ENCODE data around the gene CHST3. TPM values are rescaled to one million over a fixed set of nuclear protein-coding genes. Genes with fewer than 3 reads are reported as not detected.
"Not testable (repeated sequence)": the region's sequence is repeated elsewhere in the genome, so short reads cannot be mapped to it uniquely, and the experiment has no call there.

Gene CHST3
- total RNA-seq, 3 donors from 2014 or later, result 20.2 to 34.5 (median 25.6) TPM

GRCh38 chr10:71962901-71963300 lies 1.3 kb upstream of the CHST3 start:
- peak overlapping the region in 1 of 3 donors; percentile 93 for H3K4me3 ChIP-seq
- TF ChIP-seq CTCF (IDR thresholded peaks at IDR 0.05), result no peak
- TF ChIP-seq POLR2A (IDR thresholded peaks at IDR 0.05), result no peak
- TF ChIP-seq POLR2AphosphoS5 (IDR thresholded peaks at IDR 0.05), result no peak
- intact Hi-C loops (cut with DNase I; ENCODE audit: low total_unique reads), result loop anchor here (5.0 kb wide), 1 partner anchor 84 kb away; no protein-coding TSS in a partner anchor

GRCh38 chr10:71963351-71964097 lies 671 bp upstream of the CHST3 start:
- Histone ChIP-seq H3K36me3 (no peaks in the 10 kb centered on the region), H3K4me3 (peak overlapping the region; percentile 79 to 93 (median 81)), H3K27ac (peak overlapping the region; percentile 89 to 96), H3K27me3 (no peaks in the 10 kb centered on the region), H3K4me1 (peaks cover 0 to 3% of the 10 kb centered on the region in 2 donors), H3K9me3 (no peaks in the 10 kb centered on the region)
- no peak for DNase-seq (ENCODE audit: low spot score in 2 of 2)
- intact Hi-C loops (cut with DNase I; ENCODE audit: low total_unique reads), result loop anchor here (5.0 kb wide), 1 partner anchor 84 kb away; no protein-coding TSS in a partner anchor
- TF ChIP-seq POLR2AphosphoS5 (IDR thresholded peaks at IDR 0.05), result peak in 2 of 3 donors; percentile 25 to 45
- TF ChIP-seq POLR2A (IDR thresholded peaks at IDR 0.05), result no peak

More at GRCh38 chr10:71962901-71963300, 1.3 kb upstream of the CHST3 start:
- no peaks in the 10 kb centered on the region for H3K36me3 ChIP-seq
- no peaks in the 10 kb centered on the region for H3K4me1 ChIP-seq
- H3K9me3 ChIP-seq, result no peaks in the 10 kb centered on the region
- peak overlapping the region; percentile 89 to 96 for H3K27ac ChIP-seq
- DNase-seq (ENCODE audit: low spot score in 2 of 2), result no peak
- no peaks in the 10 kb centered on the region for H3K27me3 ChIP-seq

DNA sequence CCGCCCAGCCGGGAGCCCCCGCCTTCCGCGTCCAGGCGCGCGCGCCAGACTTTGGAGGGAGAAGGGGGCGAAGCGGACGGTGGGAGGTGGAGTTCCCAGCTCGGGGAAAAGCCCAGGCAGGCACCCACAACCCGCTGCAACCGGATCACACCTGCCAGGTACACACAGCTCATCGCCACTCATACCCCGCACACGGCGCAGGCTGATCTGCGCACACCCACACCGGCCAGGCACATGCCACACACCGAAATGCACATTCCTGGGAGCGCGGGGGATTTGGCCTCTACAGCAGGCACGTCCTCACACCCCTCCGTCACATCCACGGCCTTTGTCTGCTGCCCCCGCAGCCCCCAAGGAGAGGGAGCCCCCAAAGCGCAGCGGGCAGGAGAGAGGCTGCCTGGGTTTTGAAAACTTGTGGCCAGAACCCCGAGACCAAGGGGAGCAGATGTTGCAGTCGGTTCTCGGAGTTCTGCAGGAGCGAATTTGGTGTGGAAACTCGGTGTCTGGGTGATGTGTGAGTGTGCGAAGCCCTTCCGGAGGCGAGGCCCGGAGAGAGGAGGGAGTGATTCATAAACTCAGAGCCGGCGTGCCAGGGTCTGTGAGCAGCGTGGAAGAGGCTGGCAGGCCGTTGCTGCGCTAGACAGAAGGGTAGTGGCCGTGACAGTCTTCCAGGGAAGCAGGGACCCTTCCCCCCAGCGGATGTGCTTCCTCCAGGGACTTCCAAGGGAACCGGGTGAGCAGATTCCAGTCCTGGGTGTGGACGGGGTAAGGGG lies 734 bp downstream of the CHST3 start:
- Histone ChIP-seq H3K27me3 (no peaks in the 10 kb centered on the region), H3K4me3 (peak overlapping the region; percentile 79 to 93 (median 81)), H3K36me3 (no peaks in the 10 kb centered on the region), H3K4me1 (peaks cover 0 to 15% of the 10 kb centered on the region in 2 donors), H3K27ac (peak overlapping the region; percentile 89 to 96), H3K9me3 (no peaks in the 10 kb centered on the region)
- peak in 1 of 2 donors; percentile 51 for DNase-seq (ENCODE audit: low spot score in 2 of 2)
- intact Hi-C loops (cut with DNase I; ENCODE audit: low total_unique reads), result loop anchor here (5.0 kb wide), 1 partner anchor 82 kb away; no protein-coding TSS in a partner anchor
- no peak for TF ChIP-seq POLR2AphosphoS5 (IDR thresholded peaks at IDR 0.05)
- TF ChIP-seq POLR2A (IDR thresholded peaks at IDR 0.05), result no peak
- no peak for TF ChIP-seq CTCF (IDR thresholded peaks at IDR 0.05)

DNA sequence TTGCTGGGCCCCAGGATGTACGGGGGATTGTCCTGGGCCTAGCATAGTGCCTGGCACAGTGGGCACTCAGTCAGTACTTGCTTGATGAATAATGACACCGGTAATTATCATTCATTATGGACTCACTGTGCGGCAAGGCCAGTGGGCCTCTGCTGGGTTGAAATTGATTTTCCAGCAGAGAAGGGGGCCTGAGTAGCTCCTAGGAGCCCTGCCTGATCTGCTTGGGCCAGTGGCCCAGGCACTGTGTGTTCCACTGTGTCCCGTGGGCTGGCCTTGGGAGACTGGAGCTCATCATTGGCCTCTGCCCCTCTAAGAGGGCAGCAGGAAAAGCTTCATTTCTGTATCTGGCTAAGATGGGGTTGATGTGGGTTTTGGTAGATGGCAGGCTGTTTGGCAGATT lies 1.4 kb downstream of the CHST3 start:
- peak overlapping the region; percentile 89 to 96 for H3K27ac ChIP-seq
- peak overlapping the region; percentile 79 to 93 (median 81) for H3K4me3 ChIP-seq
- H3K36me3 ChIP-seq, result no peaks in the 10 kb centered on the region
- peaks cover 0 to 17% of the 10 kb centered on the region in 2 donors for H3K4me1 ChIP-seq
- TF ChIP-seq CTCF (IDR thresholded peaks at IDR 0.05), result no peak
- no peak for TF ChIP-seq POLR2A (IDR thresholded peaks at IDR 0.05)
- no peak for TF ChIP-seq POLR2AphosphoS5 (IDR thresholded peaks at IDR 0.05)
- no peak for DNase-seq (ENCODE audit: low spot score in 2 of 2)
- intact Hi-C loops (cut with DNase I; ENCODE audit: low total_unique reads), result no loop called here
- no peaks in the 10 kb centered on the region for H3K27me3 ChIP-seq
- no peaks in the 10 kb centered on the region for H3K9me3 ChIP-seq

DNA sequence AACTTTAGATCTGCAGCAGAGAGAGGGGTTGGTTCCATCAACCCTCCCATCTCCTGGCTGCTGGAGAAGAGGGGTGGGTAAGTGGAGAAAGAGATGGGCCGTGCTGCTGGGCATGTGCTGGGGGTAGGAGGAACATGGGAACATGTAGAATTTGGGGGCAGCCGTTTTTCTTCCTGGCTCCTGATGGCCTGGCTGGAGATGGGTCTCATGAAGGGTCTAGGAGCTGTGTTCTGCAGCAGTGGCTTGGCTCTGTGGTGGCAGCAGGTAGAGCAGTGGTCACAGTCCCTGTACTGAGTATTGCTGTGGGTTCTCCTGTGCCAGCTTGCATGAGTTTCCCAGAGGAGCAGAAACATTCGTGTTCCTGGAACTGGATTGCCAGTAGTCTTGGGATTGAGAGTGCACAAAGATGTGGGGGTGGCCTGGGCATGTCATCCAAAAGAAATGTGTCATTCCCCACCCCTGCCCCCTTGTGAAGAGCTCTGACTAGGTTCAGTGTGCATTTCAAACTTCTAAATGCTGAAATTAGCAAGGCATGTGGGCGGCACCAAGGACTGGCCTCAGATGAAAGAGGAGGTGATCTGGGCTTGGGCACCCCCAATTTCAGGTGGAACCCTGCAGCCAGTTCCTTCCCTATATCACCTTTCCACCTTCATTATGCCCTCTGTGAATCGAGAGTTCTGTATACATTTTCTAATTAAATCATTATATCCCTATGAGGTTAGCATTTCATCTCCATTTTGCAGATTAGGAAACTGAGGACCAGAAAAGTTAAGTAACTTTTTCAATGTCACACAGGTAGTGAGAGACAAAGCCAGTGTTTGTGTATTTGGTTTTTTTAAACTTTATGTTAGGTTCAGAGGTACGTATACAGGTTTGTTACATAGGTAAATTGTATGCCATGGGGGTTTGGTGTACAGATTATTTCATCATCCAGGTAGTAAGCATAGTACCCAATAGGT lies 2.1 kb downstream of the CHST3 start:
- TF ChIP-seq POLR2AphosphoS5 (IDR thresholded peaks at IDR 0.05) (no peak), POLR2A (IDR thresholded peaks at IDR 0.05) (no peak), CTCF (IDR thresholded peaks at IDR 0.05) (no peak)
- no peaks in the 10 kb centered on the region for H3K9me3 ChIP-seq
- H3K27me3 ChIP-seq, result no peaks in the 10 kb centered on the region
- intact Hi-C loops (cut with DNase I; ENCODE audit: low total_unique reads), result no loop called here
- peak overlapping the region; percentile 89 to 96 for H3K27ac ChIP-seq
- DNase-seq (ENCODE audit: low spot score in 2 of 2), result no peak
- no peaks in the 10 kb centered on the region for H3K36me3 ChIP-seq
- H3K4me3 ChIP-seq, result peak overlapping the region; percentile 79 to 93 (median 81)
- peaks cover 0 to 17% of the 10 kb centered on the region in 2 donors for H3K4me1 ChIP-seq

DNA sequence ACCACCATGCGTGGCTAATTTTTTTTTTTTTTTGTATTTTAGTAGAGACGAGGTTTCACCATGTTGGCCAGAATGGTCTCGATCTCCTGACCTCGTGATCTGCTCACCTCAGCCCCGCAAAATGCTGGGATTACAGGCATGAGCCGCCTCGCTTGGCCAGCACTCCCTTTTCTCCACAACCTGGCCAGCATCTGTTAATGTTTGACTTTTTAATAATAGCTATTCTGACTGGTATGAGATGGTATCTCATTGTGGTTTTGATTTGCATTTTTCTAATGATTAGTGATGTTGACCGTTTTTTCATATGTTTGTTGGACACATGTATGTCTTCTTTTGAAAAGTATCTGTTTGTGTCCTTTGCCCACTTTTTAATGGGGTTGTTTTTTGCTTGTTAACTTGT lies 3.8 kb downstream of the CHST3 start:
- peaks cover 0 to 17% of the 10 kb centered on the region in 2 donors for H3K4me1 ChIP-seq
- H3K27me3 ChIP-seq; H3K4me3 ChIP-seq; DNase-seq (ENCODE audit: low spot score in 2 of 2); H3K9me3 ChIP-seq; H3K27ac ChIP-seq; intact Hi-C loops (cut with DNase I; ENCODE audit: low total_unique reads); H3K36me3 ChIP-seq: not testable (repeated sequence)

Measured in breast epithelium (tissue), 4 donors.